Measurements from ENCODE around the gene RFTN2. TPM values are rescaled to one million over a fixed set of nuclear protein-coding genes. Genes with fewer than 3 reads are reported as not detected.

Gene RFTN2
- total and polyA plus RNA-seq, 2 of the 13 experiments (the other 11 are each of a cell fraction or from before 2014, with no cell fraction given): not detected

- TF ChIP-seq NFYC (CRISPR knock-in tag; IDR thresholded peaks at IDR 0.05) (no peak), ZBTB40 (IDR thresholded peaks at IDR 0.05) (no peak), ZBTB40 (CRISPR knock-in tag; IDR thresholded peaks at IDR 0.05) (no peak), ZNF143 (CRISPR knock-in tag; IDR thresholded peaks at IDR 0.05) (no peak), ERF (CRISPR knock-in tag; IDR thresholded peaks at IDR 0.05) (no peak), MXD4 (CRISPR knock-in tag; IDR thresholded peaks at IDR 0.05) (no peak), CTCF (CRISPR knock-in tag; IDR thresholded peaks at IDR 0.05) (peak; percentile 75), BATF2 (CRISPR knock-in tag; IDR thresholded peaks at IDR 0.05) (no peak), MAFK (conservative IDR thresholded peaks at IDR 0.05 in 1 of 2, IDR thresholded peaks at IDR 0.05 in 1 of 2; ENCODE audit: low read length in 2 of 2) (no peak), ZNF580 (CRISPR knock-in tag; IDR thresholded peaks at IDR 0.05; ENCODE audit: borderline replicate concordance, low read depth) (no peak), ASH2L (IDR thresholded peaks at IDR 0.05; ENCODE audit: insufficient read length, low read depth, low read length) (peak; percentile 60), RBFOX2 (IDR thresholded peaks at IDR 0.05; ENCODE audit: low read depth, low read length) (no peak), MIXL1 (CRISPR knock-in tag; IDR thresholded peaks at IDR 0.05) (0 out of 2 replicates have a peak, but pooled peaks have one; percentile 32), SMC3 (IDR thresholded peaks at IDR 0.05; ENCODE audit: low read length) (peak; percentile 63), BCL3 (CRISPR knock-in tag; IDR thresholded peaks at IDR 0.05) (no peak)
These were observed 32.2 kb upstream of the RFTN2 start (continued) for GRCh38 chr2:197707316-197708213.

Data from HepG2 (cell line).